Right cardiac atrium (tissue), 5 donors: ENCODE data around the gene RNF175. TPM values are rescaled to one million over a fixed set of nuclear protein-coding genes. Genes with fewer than 3 reads are reported as not detected.

Source experiments
- ATAC-seq, 2 donors: fragments of 200-7000 bp; cut with Tn5 transposase; one replicate each; pipeline versions ENCODE4 v1.8.0 to v1.9.1; 2020; ENCODE audit warnings: moderate library complexity in 2 of 2, mild to moderate bottlenecking in 1 of 2
- DNase-seq, 3 donors: peaks; one replicate each; pipeline ENCODE4 v3.0.0-alpha.2; 2020
- H3K27ac ChIP-seq: one replicate; pipeline ENCODE4 v1.5.1; 2013; ENCODE audit warnings: mild to moderate bottlenecking, low read length, control low read depth, moderate library complexity
- H3K27me3 ChIP-seq: one replicate; pipeline ENCODE4 v1.6.1; 2013; ENCODE audit not compliant: control insufficient read depth, insufficient read depth
- H3K4me1 ChIP-seq: one replicate; pipeline ENCODE4 v1.6.1; 2013; ENCODE audit warnings: low read length; ENCODE audit not compliant: control insufficient read depth, insufficient read depth
- H3K4me3 ChIP-seq: one replicate; pipeline ENCODE4 v1.5.1; 2013; ENCODE audit warnings: low read length, control low read depth
- H3K9me3 ChIP-seq: one replicate; pipeline ENCODE4 v1.6.1; 2013; ENCODE audit warnings: low read length; ENCODE audit not compliant: control insufficient read depth
- WGBS: extraction: QIAGEN DNeasy Blood & Tissue Kit; methylation state at CpG from one replicate; pipeline ENCODE4 v1.1.7; 2013; 5-methylcytosine and 5-hydroxymethylcytosine counted together
- intact Hi-C, 4 donors: fragments of 100-400 bp; cut with DNase I; formaldehyde crosslinking; loops; one replicate each; pipeline versions ENCODE4 v1.11.0 to v1.14.0; 2022 to 2023
- long read RNA-seq, 4 donors: library from polyadenylated mRNA; unstranded; transcript quantifications; one replicate each; pipeline ENCODE4 v2.0.0, GENCODE V29; 2020 to 2021
- polyA plus RNA-seq: library from polyadenylated mRNA; stranded (reverse); fragments of 200-250 nt; gene quantifications from one replicate; pipeline ENCODE4 v1.2.3, GENCODE V29; 2013
- total RNA-seq, 4 donors: library from RNA; stranded (reverse); fragmentation: NEBNext Ultra II Directional; extraction: Animal tissue kit (Norgen Biotek cat#: 25700); gene quantifications; one replicate each; pipeline ENCODE4 v1.2.1, GENCODE V29; 2021
- donor health status: healthy with polysubstance abuse.
- donor health status: DM: no; HTN: yes; CAD: no.
- donor health status: DM: no; HTN: no; CAD: no.
- donor health status: DM: no; HTN: yes; CAD: no; lungs with severe emphysema.
- donor health status: DM: yes; HTN: yes; CAD: no.

The RNF175 gene
- total RNA-seq (10 to 100 TPM in 2 of 4 donors, 1 to 10 TPM in 2; 3.3 to 10.6 (median 9.5) TPM), polyA plus RNA-seq (9.1 TPM)
- long read RNA-seq, donor 1, partial matches to known transcripts: 0 of 7 reads
- long read RNA-seq, donor 1, other reads (novel, unspliced or antisense): 3 of 7 reads
- long read RNA-seq, donor 2, partial matches to known transcripts: 1 of 5 reads
- long read RNA-seq, donor 2, other reads (novel, unspliced or antisense): 3 of 5 reads
- long read RNA-seq, donor 3, partial matches to known transcripts: 0 of 5 reads
- long read RNA-seq, donor 3, other reads (novel, unspliced or antisense): 5 of 5 reads
- long read RNA-seq, donor 4, partial matches to known transcripts: 0 of 4 reads
- long read RNA-seq, donor 4, other reads (novel, unspliced or antisense): 3 of 4 reads

GRCh38 chr4:153759407-153760316 lies at the start of gene RNF175:
Gene RNF175 (minus strand): TSS chr4:153760024. CDS start chr4:153759862, 162 bp downstream.
- 5% methylated on average over 76 of the region's 76 CpGs for WGBS
- intact Hi-C loops: loop anchor here in 2 of 4 donors (5.0 to 10.0 kb wide), 2 partner anchors 127 to 415 kb away; partner anchors contain the start of gene MND1 (in 1 of the 2)
- H3K4me3 ChIP-seq: peak within 1 kb of the TSS; percentile 55
- H3K4me1 ChIP-seq: no peaks in the 10 kb centered on the region
- H3K27me3 ChIP-seq: no peaks in the 10 kb centered on the region
- H3K9me3 ChIP-seq: no peaks in the 10 kb centered on the region
- DNase-seq (peak; percentile 19 to 64 (median 41)), ATAC-seq (peak; percentile 62 to 69)
- no peak within 1 kb of the TSS for H3K27ac ChIP-seq

GRCh38 chr4:153809307-153809706 lies 49.5 kb upstream of the RNF175 start:
- Histone ChIP-seq H3K27ac (no peak overlapping the region), H3K4me3 (no peak overlapping the region), H3K4me1 (no peaks in the 10 kb centered on the region), H3K27me3 (no peaks in the 10 kb centered on the region), H3K9me3 (no peaks in the 10 kb centered on the region)
- intact Hi-C loops: no loop called here
- DNase-seq (no peak), ATAC-seq (no peak)

DNA sequence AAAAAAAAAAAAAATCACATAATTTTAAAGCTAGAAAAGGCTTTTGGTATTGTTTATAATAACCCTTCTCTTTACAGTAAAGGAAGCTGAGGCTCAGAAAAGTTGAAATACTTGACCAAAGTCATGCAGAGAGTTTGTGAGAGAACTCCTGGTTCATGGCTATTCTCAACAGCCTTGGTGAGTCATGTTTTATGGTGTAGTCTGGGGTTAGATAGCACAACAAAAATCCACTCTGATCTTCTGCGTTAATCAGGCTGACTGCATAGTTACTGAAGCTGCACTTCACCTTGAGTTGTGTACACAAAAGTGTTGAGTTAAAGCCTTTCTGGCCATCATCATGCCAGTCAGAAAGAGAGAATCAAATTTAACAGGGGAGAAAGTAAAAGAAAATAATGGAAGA lies 48.4 kb upstream of the RNF175 start:
- no peak overlapping the region for H3K4me3 ChIP-seq
- no peak for DNase-seq
- H3K4me1 ChIP-seq: no peaks in the 10 kb centered on the region
- H3K27me3 ChIP-seq: no peaks in the 10 kb centered on the region
- no peak overlapping the region for H3K27ac ChIP-seq
- WGBS: 75% methylated on average over 1 of the region's 1 CpG
- intact Hi-C loops: no loop called here
- H3K9me3 ChIP-seq: no peaks in the 10 kb centered on the region
- no peak for ATAC-seq

DNA sequence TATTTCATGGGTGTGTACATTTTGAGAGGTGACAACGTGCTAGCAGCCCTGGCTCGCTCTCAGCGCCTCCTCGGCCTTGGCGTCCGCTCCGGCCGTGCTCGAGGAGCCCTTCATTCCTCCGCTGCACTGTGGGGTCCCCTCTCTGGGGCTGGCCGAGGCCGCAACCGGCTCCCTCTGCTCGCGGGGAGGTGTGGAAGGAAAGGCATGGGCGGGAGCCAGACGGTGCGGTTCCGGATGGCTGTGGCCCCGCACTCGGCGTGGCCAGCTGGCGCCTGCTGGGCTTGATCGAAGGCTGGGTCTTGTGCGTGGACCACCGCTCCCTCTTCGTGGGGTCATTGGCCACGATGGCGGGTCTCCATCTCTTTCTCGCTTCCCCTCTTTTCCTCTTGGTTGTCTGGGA lies 46.2 kb upstream of the RNF175 start:
- H3K4me3 ChIP-seq: no peak overlapping the region
- ATAC-seq (no peak), DNase-seq (peak in 1 of 3 donors; percentile 19)
- H3K9me3 ChIP-seq: no peaks in the 10 kb centered on the region
- intact Hi-C loops: no loop called here
- WGBS: 92% methylated on average over 30 of the region's 30 CpGs
- H3K27ac ChIP-seq: no peak overlapping the region
- no peaks in the 10 kb centered on the region for H3K4me1 ChIP-seq
- H3K27me3 ChIP-seq: no peaks in the 10 kb centered on the region

GRCh38 chr4:153804722-153805121 lies 44.9 kb upstream of the RNF175 start:
- DNase-seq: no peak
- H3K4me3 ChIP-seq: no peak overlapping the region
- H3K4me1 ChIP-seq: no peaks in the 10 kb centered on the region
- H3K27me3 ChIP-seq: no peaks in the 10 kb centered on the region
- 20% methylated on average over 3 of the region's 3 CpGs for WGBS
- H3K9me3 ChIP-seq: no peaks in the 10 kb centered on the region
- ATAC-seq: no peak
- no peak overlapping the region for H3K27ac ChIP-seq
- intact Hi-C loops: no loop called here

DNA sequence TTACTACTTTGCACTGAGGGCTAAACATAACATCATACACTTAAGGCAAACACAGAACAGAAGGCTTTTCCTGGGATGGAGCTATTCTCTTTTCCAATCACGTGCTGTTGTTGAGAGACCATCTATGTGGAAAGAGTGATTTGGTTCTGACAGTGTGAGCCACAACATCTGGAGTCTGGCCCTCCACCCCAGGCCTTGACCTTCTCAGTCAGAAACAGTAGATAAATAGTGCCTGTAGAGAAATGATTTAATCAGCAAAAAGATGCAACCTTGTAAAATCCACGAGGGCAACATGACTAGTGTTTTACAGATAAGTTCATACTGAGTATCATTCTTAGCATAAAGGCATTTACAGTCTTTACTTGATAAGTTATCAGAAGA lies 39.9 kb upstream of the RNF175 start:
- ATAC-seq (no peak), DNase-seq (no peak)
- WGBS: 24% methylated on average over 2 of the region's 2 CpGs
- Histone ChIP-seq H3K4me1 (no peaks in the 10 kb centered on the region), H3K9me3 (no peaks in the 10 kb centered on the region), H3K4me3 (no peak overlapping the region), H3K27ac (no peak overlapping the region), H3K27me3 (no peaks in the 10 kb centered on the region)
- intact Hi-C loops: loop anchor here in 2 of 4 donors (10.0 kb wide), 2 partner anchors 215 to 225 kb away; no protein-coding TSS in a partner anchor

DNA sequence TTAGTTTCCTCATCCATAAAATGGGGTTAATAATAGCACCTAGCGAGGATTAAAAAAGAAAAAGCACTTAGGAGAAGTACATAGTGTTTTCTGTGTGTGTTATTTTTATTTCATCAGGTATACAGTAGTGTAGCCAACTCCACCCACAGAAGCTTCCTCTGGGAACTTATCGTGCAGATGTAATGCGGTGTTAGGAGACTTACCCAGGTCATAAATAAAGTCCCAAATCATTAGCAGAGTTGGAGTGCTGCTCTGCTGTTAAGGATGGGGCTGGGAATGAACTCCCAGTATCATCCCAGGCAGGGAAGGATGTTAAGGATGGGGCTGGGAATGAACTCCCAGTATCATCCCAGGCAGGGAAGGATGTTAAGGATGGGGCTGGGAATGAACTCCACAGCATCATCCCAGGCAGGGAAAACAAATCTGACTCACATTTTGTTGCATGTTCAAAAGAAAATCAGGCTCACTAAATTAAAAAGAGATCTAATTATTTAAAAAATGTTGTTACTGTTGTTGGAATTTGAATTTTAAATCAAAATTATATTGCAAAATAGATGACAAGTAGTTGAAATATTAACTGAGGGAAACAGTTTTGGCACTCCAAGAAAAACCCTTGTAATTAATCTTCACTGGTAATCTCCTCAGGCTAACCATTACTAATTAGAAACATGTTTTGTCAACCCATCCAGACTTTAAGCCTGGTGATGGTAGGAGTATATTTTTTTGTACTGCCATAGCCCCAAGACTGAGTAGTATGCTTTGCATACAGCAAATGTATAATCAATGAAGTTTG lies 39.3 kb upstream of the RNF175 start:
- intact Hi-C loops: loop anchor here in 2 of 4 donors (10.0 kb wide), 2 partner anchors 216 to 226 kb away; no protein-coding TSS in a partner anchor
- no peak overlapping the region for H3K4me3 ChIP-seq
- H3K27me3 ChIP-seq: no peaks in the 10 kb centered on the region
- DNase-seq (no peak), ATAC-seq (no peak)
- WGBS: 53% methylated on average over 3 of the region's 3 CpGs
- H3K9me3 ChIP-seq: no peaks in the 10 kb centered on the region
- H3K4me1 ChIP-seq: no peaks in the 10 kb centered on the region
- H3K27ac ChIP-seq: no peak overlapping the region

- Histone ChIP-seq H3K4me1 (no peaks in the 10 kb centered on the region), H3K9me3 (no peaks in the 10 kb centered on the region), H3K27me3 (no peaks in the 10 kb centered on the region), H3K4me3 (no peak overlapping the region), H3K27ac (no peak overlapping the region)
- DNase-seq (no peak), ATAC-seq (no peak)
- intact Hi-C loops: loop anchor here in 2 of 4 donors (10.0 kb wide), 2 partner anchors 216 to 226 kb away; no protein-coding TSS in a partner anchor
- 36% methylated on average over 3 of the region's 3 CpGs for WGBS
Observed at GRCh38 chr4:153798420-153798819, 38.6 kb upstream of the RNF175 start.

GRCh38 chr4:153794006-153794405 lies 34.2 kb upstream of the RNF175 start:
- intact Hi-C loops: loop anchor here in 2 of 4 donors (10.0 kb wide), 2 partner anchors 221 to 231 kb away; no protein-coding TSS in a partner anchor
- H3K4me1 ChIP-seq: no peaks in the 10 kb centered on the region
- H3K9me3 ChIP-seq: no peaks in the 10 kb centered on the region
- H3K4me3 ChIP-seq: no peak overlapping the region
- 84% methylated on average over 5 of the region's 5 CpGs for WGBS
- no peaks in the 10 kb centered on the region for H3K27me3 ChIP-seq
- no peak overlapping the region for H3K27ac ChIP-seq
- DNase-seq: no peak
- no peak for ATAC-seq

DNA sequence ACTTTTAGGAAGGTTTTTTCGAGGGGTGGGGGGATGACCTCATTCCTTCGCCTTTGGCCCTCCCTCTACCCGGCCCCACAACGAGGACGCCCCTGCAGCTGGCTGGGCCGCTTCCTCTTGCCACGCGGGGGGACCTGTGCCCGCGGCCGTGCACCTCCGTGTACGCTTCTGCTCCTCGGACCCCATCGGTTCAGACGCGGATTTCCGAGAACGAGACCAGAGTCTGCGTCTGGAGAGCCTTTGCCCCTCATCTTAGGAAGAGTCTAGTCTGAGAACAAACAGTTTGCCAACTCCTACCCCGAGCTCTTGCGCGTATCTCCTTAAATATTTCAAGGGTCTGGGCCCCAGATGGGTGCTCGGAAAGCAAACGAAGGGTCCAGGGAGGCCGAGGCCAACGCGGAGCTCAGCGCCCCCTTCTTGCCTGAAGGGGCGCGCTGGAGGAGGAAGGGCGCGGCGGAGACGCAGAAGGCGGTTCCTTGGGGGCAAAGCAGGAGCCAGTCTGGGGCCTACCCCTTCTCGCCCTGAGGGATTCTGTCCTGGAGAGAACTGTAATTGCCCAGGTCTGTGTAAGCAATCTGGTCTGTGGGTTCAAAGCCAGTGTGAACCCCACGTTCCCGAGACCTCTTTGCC lies 32.9 kb upstream of the RNF175 start:
- 19% methylated on average over 39 of the region's 39 CpGs for WGBS
- intact Hi-C loops: loop anchor here in 2 of 4 donors (10.0 kb wide), 2 partner anchors 222 to 232 kb away; no protein-coding TSS in a partner anchor

More for the DNA sequence above, 32.9 kb upstream of the RNF175 start:
- H3K4me1 ChIP-seq: no peaks in the 10 kb centered on the region
- ATAC-seq (peak; percentile 20 to 30), DNase-seq (peak in 1 of 3 donors; percentile 27)
- no peak overlapping the region for H3K27ac ChIP-seq
- no peaks in the 10 kb centered on the region for H3K9me3 ChIP-seq
- no peaks in the 10 kb centered on the region for H3K27me3 ChIP-seq
- H3K4me3 ChIP-seq: peak overlapping the region; percentile 8
